HL-60/S4 treated with phorbol 12-myristate 13-acetate at 8.2 ng/mL for 4 days and 3 days (cell line): ENCODE data around the gene ANKDD1B.
"Not testable (repeated sequence)": the region's sequence is repeated elsewhere in the genome, so short reads cannot be mapped to it uniquely, and the experiment has no call there.

Experiments used
- in situ Hi-C: fragments of 300-500 bp; cut with MboI; formaldehyde crosslinking; loops from 2 replicates; pipeline ENCODE4 v1.15.0; 2022; ENCODE audit warnings: low sequenced_read_pairs

ANKDD1B gene

GRCh38 chr5:75611311-75612225 lies at the start of gene ANKDD1B:
ANKDD1B (plus strand) TSS chr5:75611453; CDS start chr5:75611635, 182 bp downstream.
- in situ Hi-C loops: no loop called here

- in situ Hi-C loops: not testable (repeated sequence)
These were observed 45.1 kb upstream of the ANKDD1B start for GRCh38 chr5:75565991-75566709.

- in situ Hi-C loops: no loop called here
These were observed 44.4 kb upstream of the ANKDD1B start for GRCh38 chr5:75566710-75567309.

DNA sequence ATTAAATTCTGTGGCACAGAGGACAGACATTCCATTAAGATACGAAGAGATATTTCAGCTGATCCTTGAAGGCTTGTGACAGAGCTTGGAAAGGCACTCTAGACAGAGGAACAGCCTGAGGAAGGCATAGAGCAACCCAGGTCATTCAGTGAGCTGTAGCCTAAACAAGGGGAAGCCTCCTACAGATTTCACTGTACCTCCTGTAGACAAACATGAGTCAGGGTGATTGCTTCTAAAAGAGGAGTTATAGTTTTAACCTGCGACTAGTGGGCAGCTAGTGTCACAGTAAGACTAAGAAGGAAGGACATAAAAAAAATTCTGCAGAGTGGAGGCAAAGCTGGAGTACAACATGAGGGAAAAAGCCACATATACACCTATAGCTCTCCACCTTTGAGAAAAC lies 43.5 kb upstream of the ANKDD1B start:
- in situ Hi-C loops: no loop called here

GRCh38 chr5:75568202-75568601 lies 43.1 kb upstream of the ANKDD1B start:
- in situ Hi-C loops: no loop called here

- in situ Hi-C loops: no loop called here
These were observed 39.7 kb upstream of the ANKDD1B start for GRCh38 chr5:75571547-75571946.

GRCh38 chr5:75574791-75575190 lies 36.5 kb upstream of the ANKDD1B start:
- in situ Hi-C loops: no loop called here

- in situ Hi-C loops: not testable (repeated sequence)
These were observed 33.0 kb upstream of the ANKDD1B start for GRCh38 chr5:75578280-75578679.

DNA sequence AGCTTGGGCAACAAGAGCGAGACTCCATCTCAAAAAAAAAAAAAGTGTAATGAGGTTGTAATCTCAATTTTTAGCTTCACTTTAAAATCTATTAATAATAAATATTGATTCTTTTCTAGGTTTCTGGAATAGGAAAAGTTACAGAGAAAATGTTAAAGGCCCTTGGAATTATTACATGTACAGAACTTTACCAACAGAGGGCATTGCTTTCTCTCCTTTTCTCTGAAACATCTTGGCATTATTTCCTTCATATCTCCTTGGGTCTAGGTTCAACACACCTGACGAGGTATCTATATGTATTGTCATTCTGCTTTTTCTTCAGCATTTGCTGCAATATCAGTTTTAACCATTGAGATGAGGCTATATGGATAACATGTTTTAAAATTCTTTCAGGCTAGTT lies 26.6 kb upstream of the ANKDD1B start:
- in situ Hi-C loops: no loop called here

DNA sequence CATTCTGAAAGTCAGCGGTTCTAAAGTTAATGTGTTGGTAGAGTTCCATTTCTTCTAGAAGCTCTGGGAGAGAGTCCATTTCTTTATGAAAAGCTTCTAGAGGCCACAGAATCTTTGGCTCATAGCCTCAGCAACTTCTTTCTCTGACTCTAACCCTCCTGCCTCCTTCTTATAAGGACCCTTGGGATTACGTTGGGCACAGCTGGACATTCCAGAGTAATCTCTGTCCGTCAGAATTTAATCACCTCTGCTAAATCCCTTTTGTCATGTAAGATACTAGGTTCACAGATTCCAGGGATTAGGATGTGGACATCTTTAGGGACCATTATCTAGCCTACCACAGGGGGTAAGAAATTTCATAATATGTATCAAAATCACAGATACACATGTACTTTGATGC lies 22.6 kb upstream of the ANKDD1B start:
- in situ Hi-C loops: no loop called here

DNA sequence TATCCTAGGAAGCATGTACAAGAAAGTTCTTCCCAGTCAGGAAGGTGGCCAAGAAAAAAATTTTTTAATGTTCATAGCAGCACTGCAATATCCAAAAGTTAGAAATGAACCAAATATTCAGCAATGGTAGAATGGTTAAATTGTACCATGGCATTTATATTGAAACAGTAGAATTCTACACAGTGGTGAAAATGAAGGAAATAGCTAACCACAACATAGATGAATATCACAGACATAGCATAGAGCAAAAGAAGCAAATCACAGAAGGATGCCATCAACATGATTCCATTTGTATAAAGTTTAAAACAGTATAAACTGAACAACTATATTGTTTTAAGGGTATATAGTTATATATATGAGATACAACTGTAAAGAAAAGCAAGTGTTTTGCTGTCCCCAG lies 10.7 kb upstream of the ANKDD1B start:
- in situ Hi-C loops: no loop called here

DNA sequence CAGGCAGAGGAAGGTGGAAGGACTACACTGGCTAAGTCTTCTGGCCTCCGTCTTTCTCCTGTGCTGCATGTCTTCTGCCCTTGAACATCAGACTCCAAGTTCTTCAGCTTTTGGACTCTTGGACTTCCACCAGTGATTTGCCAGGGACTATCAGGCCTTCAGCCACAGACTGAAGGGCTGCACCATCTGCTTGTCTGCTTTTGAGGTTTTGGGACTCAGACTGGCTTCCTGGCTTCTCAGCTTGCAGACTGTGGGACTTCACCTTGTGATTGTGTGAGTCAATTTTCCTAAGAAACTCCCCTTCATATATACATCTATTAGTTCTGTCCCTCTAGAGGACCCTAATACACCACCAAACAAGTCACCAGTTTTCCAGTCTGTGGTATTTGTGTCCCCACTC lies 9.7 kb upstream of the ANKDD1B start:
- in situ Hi-C loops: no loop called here

DNA sequence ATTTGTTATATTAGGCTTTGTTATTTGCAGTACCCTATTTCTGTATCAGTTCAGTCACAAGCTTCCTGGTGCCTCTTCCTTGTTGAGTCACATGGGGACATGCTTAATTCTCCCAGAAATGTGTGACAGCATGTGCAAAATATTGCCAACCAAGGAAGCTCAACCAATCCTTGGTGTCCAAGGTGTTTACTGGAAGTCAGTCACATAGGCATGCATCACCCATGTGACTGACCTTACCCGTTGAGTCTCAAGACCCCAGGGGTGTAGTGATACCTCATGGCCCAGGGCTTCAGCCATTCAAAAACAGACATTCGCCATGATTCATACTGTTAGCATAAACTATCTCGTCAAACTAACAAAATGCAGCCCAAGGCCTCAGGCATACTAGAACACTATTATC lies 9.3 kb upstream of the ANKDD1B start:
- in situ Hi-C loops: no loop called here

DNA sequence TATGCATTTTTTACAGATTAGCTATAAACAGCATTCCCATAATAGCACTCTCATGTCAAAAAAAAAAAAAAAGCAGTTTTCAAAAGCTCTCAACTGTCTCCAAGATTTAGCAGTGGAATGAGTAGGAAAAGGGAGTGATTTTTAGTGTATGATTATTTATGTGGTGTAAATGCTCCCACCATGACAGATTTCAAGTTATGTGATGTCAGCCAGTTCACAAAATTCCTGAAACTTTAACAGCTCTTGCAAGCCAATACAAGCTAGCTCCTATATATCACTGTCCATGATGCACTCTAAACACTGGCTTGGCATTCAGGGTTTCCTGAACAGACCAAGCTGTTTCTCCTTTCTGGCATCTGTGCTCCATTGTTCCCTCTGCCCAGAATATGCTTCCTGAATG lies 7.9 kb upstream of the ANKDD1B start:
- in situ Hi-C loops: no loop called here

- in situ Hi-C loops: no loop called here
These were observed 7.4 kb upstream of the ANKDD1B start for GRCh38 chr5:75603821-75604220.

GRCh38 chr5:75607341-75607740 lies 3.9 kb upstream of the ANKDD1B start:
- in situ Hi-C loops: not testable (repeated sequence)

GRCh38 chr5:75608870-75609269 lies 2.4 kb upstream of the ANKDD1B start:
- in situ Hi-C loops: no loop called here

DNA sequence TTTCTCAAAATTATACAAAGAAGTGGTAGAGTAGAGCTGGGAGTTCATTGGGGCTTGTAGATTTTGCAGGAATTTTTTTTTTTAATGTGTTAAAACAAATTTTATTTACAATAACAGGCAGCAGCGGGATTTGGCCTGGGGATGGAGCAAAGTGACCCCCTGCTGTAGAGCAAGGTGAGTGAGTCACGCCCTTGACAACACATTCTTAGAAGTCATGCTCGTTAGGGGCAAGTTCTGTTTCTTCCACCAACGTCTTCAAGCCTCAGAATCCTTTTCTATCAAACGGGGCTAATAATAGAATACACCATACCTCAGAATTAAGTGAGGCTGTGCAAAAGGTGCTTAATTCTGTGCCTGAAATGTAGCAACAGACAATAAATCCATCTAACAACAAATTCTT lies 1.1 kb upstream of the ANKDD1B start:
- in situ Hi-C loops: no loop called here

- in situ Hi-C loops: not testable (repeated sequence)
These were observed 368 bp upstream of the ANKDD1B start for GRCh38 chr5:75610859-75611310.

DNA sequence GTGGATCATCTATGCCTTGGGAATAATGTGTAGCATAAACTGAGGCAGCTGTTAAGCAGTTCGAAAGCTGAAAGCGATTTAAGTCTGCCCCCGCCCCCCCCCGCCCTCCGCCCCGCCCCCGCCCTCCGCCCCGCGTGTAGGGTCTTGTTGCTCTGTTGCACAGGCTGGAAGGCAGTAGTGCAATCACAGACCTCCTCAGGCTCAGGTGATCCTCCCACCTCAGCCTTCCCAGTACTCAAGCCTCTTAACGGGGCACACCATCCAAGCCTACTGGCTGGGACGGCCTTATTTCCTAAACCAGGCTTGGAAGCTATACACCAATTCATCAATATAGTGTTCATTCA lies 945 bp downstream of the ANKDD1B start:
- in situ Hi-C loops: no loop called here

GRCh38 chr5:75612901-75613300 lies 1.6 kb downstream of the ANKDD1B start:
- in situ Hi-C loops: no loop called here

- in situ Hi-C loops: no loop called here
These were observed 2.9 kb downstream of the ANKDD1B start for GRCh38 chr5:75614176-75614575.
